ENCODE results near the gene SWT1.
A peak's percentile ranks its signal among the peaks of the same experiment; 100 is the strongest.
"Not testable (repeated sequence)": the region's sequence is repeated elsewhere in the genome, so short reads cannot be mapped to it uniquely, and the experiment has no call there.

SWT1 gene

DNA sequence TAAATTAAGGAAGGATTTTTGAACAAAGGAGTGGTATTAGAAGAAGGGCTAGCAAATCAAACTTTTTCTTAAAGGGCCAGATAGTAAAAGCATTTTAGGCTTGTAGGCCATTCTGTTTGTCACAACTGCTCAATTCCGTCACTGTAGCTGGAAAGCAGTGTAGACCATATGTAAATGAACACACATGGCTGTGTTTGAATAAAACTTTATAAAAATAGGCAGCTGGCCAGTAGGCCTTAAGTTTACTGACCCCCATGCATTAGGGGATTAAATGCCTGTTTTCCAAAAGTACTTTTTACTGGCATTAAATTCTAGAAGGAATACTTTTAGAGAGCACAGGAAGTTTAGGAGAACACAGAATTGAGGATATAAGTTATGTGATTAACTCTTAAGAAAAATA is 151.2 kb downstream of the SWT1 start:
- intact Hi-C loops (cut with DNase I): no loop called here

DNA sequence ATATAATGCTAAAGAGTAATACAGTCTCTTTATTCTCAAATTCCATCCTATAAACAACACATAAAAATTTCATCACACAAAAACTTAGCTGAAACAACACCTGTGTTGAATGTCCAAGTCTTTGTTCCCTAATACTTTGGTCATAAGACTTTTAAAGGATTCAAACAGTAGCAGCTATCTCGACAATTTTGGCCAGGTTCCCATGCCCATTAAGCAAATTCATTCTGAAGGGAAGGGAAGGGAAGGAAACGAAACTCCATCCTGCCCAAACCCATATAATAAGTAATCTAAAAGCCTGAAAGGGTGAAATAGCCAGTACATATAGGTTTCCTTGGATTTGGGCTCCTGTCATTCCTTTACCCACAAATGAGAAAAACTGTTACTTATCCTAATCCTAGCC is 152.6 kb downstream of the SWT1 start:
- intact Hi-C loops (cut with DNase I): no loop called here

More for the DNA sequence above, 151.2 kb downstream of the SWT1 start:
- no peak for DNase-seq

DNA sequence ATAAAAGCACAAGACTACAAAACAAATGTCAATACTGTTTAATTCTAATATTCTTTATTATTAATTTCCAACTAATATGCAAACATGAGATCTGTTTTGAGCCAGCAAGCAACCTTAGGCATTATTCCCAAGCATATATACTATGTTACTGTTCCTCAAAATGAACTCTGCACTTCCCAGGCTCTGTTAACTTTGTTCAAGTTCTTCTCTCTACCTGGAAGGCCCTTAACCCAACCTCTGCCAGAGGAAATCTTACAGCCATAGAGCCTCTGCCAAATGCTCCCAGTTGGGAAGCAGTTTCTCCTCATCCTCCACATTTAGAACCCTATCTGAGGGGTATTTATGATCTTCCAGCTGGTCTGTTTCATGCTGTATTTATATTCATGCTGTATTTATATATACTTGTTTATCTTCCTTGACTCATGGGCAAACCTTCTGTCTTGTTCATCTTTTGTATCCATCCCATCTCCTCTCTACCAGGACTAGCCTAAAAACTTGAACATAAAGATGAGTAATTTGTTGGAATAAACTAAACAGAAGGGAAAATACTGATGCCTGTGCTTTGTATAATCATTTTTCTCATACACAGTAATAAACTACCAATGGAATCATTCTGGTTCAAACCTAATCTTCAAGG is 154.7 kb downstream of the SWT1 start:
- intact Hi-C loops (cut with DNase I): loop anchor here (10.0 kb wide), 3 partner anchors 253 to 1063 kb away; partner anchors contain the start of genes ODR4, RNF2 and TPR
- no peak for DNase-seq

More for the DNA sequence above, 152.6 kb downstream of the SWT1 start:
- DNase-seq: peak in 2 of 42 donors; percentile 10 to 13

DNA sequence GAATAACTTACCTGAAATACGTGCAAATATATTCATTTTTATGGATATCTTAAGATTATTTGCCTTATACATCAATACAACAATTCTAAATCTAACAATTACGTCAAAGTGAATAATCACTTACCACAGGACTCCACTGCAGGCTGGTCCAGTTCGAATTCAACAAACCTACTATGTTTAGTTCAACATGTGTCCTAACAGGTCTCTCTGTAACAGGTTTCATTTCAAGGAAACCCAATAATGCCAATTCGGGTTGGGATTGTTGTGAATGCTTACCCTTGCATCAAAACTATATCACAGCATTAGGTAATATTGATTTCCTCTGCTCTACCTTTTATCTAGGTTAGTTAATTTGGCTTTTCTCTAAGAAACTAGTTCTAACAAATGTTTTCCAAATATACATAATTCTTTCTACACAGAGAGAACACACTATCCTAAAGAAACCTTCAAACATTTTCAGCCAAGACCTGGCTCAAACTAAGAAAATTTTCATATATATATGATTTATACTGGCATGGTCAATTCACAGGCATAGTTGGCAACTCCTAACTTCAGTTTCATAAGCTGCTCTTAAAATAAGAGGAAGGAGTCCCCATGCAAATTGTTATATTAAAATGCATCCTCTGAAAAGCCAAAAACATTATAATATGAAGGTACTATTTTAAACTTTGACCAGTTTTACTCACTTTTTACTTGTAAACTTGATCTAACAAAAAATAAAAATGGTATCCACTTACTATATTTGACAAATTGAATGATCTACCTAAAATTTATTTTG is 155.6 kb downstream of the SWT1 start:
- DNase-seq: no peak
- intact Hi-C loops (cut with DNase I): loop anchor here (10.0 kb wide), 3 partner anchors 252 to 1062 kb away; partner anchors contain the start of genes ODR4, RNF2 and TPR

DNA sequence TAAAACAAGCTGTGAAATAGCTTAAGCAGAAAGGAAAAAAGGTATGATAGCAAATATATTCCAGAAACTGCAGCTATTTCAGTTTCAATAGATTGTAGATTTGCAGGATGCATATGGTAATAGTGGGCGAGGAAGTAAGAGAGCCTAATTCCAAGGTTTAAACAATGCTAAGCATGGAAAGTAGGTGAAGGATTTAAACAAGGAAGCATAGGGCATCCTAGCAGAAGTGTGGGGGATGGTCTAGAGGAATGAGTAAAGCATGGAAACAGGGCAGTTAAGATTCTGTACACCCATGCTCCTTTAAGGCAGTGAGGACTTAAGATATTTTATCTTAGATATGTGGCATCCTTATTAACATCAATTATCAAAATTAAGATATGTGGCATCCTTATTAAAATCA is 157.4 kb downstream of the SWT1 start:
- intact Hi-C loops (cut with DNase I): loop anchor here (10.0 kb wide), 3 partner anchors 250 to 1060 kb away; partner anchors contain the start of genes ODR4, RNF2 and TPR
- no peak for DNase-seq

DNA sequence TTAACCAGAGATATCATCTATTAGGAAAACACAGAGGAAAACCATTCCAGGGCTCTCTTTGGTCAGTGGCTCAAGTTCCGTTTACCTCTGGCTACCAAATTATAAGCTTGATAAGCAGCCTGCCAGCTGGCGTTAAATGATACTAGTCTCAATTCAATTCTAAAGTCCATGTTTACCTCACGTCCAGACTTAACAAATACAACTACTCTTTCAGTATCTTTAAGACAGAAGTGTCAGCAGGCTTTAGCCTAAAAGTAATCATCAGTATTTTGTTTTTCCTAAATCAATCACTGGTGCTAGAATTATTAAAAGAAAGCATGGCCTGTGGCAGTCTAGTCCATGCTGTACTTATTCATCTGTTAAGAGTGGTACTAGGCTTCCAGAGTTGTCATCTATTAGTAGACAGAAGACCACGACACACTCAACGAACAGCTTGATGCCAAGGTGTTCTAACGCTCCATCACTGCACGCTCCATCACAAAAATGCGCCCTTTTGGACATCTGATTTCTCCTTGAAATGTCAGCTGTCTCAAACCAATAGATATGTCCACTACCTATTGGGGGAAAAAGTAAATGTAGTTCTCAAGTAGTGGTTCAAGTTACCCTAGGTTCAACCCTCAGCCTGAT is 158.6 kb downstream of the SWT1 start:
- DNase-seq: peak in 2 of 42 donors; percentile 13 to 28
- intact Hi-C loops (cut with DNase I): loop anchor here (2.0 to 10.0 kb wide), 5 partner anchors 159 to 1059 kb away; partner anchors contain the start of genes ODR4, RNF2, SWT1 and TPR

DNA sequence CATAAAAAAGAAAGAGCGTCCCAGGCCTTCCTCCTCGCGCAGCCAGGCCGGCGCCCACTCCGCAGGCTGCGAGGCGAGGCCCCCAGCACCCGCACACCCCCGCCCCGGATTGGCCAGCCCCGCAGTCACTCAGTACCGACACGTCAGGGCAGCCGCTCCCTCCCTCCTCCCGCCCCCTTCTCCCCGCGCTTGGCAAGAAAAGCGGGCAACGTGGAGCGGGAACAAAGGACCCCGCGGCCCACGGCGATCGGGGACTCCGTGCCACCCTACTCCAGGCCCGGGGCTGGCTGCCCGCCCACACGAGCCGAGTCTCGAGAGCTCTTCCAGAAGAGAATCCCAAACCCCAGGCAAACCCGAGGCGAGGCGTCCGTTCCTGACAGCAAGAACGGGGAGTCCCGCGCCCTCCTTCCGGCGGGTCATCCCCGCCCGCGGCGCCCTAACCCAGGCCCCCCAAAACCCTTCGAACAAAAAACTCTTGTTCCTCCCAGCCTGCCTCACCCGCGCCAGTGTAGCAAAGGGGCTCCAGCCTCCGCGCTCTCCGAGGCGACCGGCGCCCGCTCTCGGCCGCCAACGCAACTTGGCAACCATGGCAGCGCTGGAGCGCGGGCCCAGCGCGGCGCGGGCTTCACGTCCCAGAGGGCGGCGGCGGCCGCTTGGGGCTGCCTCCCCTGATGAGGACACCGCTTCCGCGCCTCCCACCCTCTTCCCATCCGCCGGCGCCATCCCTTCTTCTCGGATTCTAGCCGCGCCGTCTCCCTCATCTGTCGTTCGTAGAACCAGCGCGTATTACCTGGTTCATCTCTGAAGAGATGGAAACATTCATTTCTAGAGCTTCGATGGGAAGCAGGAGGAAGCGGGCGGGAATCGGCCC is 159.4 kb downstream of the SWT1 start:
- intact Hi-C loops (cut with DNase I): loop anchor here (2.0 to 10.0 kb wide), 5 partner anchors 160 to 1058 kb away; partner anchors contain the start of genes ODR4, RNF2, SWT1 and TPR

DNA sequence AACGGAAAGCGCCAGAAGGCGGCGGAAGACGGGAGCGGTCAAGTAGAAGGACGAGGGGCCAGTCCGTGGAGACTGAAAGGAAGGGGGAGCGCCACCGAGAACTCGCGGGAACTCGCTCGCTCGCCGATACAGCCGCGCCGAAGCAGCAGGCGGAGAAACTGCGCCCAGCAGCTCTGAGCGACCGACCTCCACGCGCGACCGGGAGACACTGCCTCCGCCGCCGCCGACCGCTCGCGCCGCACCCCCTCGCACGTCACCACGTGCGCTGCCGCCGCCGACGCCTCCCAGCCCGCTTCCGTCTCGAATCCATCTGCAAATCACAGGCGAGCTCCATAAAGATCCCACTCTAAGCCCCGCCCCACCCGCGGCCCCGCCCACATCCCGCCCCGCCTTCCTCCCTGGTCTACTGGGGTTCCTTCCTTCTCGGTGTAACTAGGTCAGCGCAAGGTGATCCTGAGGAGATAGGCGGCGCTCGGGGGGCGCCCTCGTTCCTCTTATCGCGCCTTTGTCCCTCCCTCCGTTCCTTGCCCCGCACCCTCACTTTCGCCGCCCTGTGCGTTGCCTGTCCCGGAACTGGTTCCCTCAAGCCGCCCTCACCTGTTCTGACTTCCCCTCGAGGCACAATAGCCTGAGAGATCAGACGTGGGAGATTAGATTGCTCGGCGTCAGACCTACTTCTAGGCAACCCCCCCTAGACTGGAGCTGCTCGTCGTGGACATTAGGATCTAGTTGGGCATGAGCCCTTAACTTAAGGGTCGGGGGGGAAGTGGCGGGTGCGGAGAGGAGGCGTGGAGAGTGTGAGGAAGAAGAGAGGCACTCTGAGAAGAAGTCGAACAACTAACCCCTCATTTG is 160.3 kb downstream of the SWT1 start, which contains the start of gene IVNS1ABP:
Gene IVNS1ABP, minus strand, starts transcription at position 210 of the 852 bp plus-strand sequence. CDS start 7,750 bp downstream, outside the sequence.
- intact Hi-C loops (cut with DNase I): loop anchor here (2.0 to 10.0 kb wide), 5 partner anchors 160 to 1058 kb away; partner anchors contain the start of genes ODR4, RNF2, SWT1 and TPR
- peak; percentile 90 to 98 (median 96) for DNase-seq

More for the DNA sequence above, 159.4 kb downstream of the SWT1 start:
- DNase-seq: peak; percentile 92 to 99 (median 97)

DNA sequence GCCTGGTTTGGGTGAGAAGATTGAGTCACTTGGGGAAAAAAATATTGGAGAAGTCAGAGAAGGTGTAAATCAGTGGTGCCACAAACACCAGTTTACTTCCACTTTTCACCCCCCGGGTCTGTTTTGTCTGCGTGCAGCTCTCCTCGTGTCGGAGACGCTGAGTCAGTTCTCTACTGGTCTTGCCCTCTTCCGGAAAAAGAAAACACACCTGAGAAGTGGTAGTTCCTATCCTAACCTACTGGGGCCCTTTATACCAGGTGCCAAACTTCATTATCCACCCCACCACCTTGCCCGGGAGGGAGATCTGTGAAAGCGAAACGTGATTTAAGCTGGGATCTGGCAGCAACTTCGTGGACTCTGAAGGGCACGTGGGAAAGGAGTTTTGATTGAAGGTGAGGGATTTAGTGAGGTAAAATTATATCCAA is 160.9 kb downstream of the SWT1 start:
- intact Hi-C loops (cut with DNase I): loop anchor here (2.0 to 10.0 kb wide), 5 partner anchors 161 to 1057 kb away; partner anchors contain the start of genes ODR4, RNF2, SWT1 and TPR

DNA sequence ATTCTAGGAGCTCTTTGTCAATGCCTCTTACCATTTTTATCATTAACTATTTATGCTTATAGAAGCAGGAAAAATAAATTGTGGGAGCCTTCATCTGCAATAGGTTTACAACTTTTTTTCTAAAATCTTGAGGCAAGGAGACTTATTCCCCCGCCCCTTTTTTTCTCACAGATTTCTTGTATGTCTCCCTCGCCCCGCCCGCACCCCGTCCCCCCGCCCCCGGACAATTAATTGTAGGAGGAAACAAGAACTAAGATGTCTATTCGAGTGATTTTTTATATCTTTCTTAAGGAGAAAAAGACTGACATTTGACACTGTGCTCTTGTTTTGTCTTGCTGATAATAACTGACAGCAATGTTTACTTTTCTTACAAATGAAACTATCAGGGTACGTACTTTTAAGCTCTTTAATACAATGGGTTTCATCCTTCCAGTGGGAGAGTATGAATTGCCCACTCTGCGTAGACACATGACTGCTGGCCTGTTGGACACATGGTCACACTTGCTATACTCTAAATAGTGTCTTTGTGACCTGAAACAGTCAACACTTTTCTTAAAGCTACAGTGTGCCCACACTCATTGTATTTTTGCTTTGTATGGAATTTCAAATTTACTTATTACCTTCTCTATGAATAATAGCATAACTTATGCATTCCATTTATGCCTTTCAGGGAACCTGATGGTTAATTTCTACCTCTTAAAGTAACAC is 161.6 kb downstream of the SWT1 start:
- DNase-seq: peak in 10 of 42 donors; percentile 15 to 53 (median 37)
- intact Hi-C loops (cut with DNase I): loop anchor here (5.0 to 10.0 kb wide), 4 partner anchors 246 to 1056 kb away; partner anchors contain the start of genes ODR4, RNF2 and TPR

More for the DNA sequence above, 160.9 kb downstream of the SWT1 start:
- DNase-seq: peak in 23 of 42 donors; percentile 12 to 66 (median 28)

DNA sequence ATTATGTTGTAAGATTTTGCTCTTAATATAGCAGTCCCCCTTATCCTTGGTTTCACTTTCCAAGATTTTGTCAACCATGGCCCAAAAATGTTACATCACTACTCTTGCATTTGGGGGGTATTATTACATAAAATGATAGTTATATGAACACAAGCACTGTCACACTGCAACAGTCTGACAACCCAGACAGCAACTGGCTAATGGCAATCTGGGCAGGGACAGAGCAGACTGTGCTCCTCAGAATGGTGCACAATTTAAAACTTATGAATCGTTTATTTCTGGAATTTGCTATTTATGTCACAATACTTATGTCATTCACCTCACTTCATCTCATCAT is 162.1 kb downstream of the SWT1 start:
- intact Hi-C loops (cut with DNase I): loop anchor here (5.0 to 10.0 kb wide), 4 partner anchors 246 to 1056 kb away; partner anchors contain the start of genes ODR4, RNF2 and TPR
- DNase-seq: no peak

DNA sequence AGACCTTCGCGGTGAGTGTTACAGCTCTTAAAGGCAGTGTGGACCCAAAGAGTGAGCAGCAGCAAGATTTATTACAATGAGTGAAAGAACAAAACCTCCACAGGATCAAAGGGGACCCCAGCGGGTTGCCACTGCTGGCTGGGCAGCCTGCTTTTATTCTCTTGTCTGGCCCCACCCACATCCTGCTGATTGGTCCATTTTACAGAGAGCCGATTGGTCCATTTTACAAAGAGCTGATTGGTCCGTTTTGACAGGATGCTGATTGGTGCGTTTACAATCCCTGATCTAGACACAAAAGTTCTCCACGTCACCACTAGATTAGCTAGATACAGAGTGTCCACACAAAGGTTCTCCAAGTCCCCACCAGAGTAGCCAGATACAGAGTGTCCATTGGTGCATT is 164.1 kb downstream of the SWT1 start:
- DNase-seq; intact Hi-C loops (cut with DNase I): not testable (repeated sequence)

DNA sequence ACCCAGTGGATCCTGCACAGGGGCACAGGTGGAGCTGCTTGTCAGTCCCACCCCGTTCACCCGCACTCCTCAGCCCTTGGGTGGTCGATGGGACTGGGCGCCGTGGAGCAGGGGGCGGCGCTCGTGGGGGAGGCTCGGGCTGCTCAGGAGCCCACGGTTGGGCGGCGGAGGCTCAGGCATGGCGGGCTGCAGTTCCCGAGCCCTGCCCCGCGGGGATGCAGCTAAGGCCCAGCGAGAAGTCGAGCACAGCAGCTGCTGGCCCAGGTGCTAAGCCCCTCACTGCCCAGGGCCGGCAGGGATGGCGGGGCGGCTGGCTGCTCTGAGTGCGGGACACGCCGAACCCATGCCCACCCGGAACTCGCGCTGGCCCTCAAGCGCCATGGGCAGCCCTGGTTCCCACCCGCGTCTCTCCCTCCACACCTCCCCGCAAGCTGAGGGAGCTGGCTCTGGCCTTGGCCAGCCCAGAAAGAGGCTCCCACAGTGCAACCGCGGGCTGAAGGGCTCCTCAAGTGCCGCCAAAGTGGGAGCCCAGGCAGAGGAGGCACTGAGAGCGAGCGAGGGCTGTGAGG is 164.8 kb downstream of the SWT1 start:
- intact Hi-C loops (cut with DNase I); DNase-seq: not testable (repeated sequence)

DNA sequence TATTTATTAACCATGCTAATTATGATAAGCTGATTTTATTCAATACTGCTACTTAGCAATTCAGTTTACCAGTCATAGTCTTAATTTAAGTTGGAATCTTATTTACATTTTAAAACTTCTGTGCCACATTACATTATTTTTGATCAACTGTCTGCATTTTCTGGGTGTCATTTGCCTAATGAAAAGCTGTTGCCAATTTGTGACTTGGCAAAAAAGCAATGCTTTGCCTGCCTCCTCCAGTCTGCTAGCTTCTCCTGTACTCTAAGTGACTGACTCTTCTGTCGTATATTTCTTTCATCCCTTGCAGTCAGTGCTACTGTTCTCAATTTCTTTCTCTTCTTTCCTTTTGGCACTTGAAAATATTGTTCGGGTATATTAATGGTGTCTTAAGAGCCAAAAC is 165.7 kb downstream of the SWT1 start:
- intact Hi-C loops (cut with DNase I): no loop called here
- DNase-seq: peak in 1 of 42 donors; percentile 46

DNA sequence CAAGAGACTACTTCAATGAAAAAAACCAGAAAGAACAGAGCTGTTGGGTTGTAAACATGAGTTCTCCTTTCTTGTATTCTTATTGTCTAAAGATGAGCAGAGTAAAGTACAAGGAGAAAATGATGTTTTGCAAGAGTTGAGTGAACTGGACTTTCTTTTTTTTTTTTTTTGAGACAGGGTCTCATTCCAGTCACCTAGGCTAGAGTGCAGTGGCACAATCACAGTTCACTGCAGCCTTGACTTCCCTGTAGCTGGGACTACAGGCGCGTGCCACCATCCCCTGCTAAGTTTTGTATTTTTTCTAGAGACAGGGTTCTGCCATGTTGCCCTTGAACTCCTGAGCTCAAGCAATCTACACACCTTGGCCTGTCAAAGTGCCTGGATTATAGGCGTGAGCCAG is 167.2 kb downstream of the SWT1 start:
- intact Hi-C loops (cut with DNase I): no loop called here
- no peak for DNase-seq

DNA sequence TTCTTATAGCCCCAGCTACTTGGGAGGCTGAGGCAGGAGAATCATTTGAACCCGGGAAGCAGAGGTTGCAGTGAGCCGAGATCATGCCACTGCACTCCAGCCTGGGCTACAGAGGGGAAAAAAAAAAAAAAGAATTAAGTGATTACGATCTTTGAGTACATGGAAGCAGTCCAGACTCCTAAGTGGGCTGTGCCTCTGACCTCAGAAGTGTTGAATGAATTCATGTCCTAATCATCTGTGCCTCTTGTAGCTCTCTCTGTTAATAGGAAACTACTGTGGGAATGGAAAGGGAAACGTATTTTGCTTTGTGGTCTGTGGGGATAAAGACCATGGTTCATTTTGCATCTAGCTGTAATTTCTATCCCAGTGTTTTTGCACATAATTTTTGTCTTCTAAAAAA is 168.4 kb downstream of the SWT1 start:
- intact Hi-C loops (cut with DNase I): no loop called here
- DNase-seq: no peak
